ENCODE measurements around the gene FARS2. TPM values are rescaled to one million over a fixed set of nuclear protein-coding genes. Genes with fewer than 3 reads are reported as not detected.

The FARS2 gene
- polyA plus RNA-seq, 3 donors, result 12.2 to 21.6 (median 17.7) TPM

DNA sequence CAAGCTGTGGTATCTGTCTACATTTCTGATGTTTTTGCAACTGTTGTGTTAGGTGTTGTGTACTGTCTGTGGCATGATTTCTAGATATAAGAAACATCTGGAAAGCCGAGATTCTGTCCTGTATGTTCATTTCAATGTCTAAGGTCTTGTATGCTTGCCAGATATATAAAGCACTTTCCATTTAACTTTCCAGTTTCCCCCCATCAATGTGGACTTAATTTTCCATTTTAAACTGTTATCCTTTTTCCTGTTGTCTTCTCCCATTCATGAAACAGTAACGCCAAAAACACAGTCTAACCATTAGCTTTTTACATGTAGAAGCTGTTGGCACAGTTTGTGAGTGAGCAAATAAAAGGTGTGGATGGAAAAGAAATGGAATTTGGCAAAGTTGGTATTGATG is 181.6 kb downstream of the FARS2 start:
- H3K27me3 ChIP-seq (ENCODE audit: control insufficient read depth in 2 of 2, insufficient read depth in 2 of 2, low read length in 2 of 2), result no peaks in the 10 kb centered on the region
- Mint-ChIP-seq H3K4me1 (peaks cover 23% of the 10 kb centered on the region), H3K36me3 (peaks cover 0 to 9% of the 10 kb centered on the region in 2 donors), H3K9me3 (peaks cover 0 to 3% (median 0%) of the 10 kb centered on the region in 7 donors), H3K27ac (no peak overlapping the region), H3K4me3 (no peak overlapping the region), H3K27me3 (ENCODE audit: low read depth in 3 of 3) (no peaks in the 10 kb centered on the region)
- H2AFZ ChIP-seq (ENCODE audit: insufficient read depth, low read depth, low read length, poor library complexity, severe bottlenecking), result no peak overlapping the region
- no peak overlapping the region for H3K27ac ChIP-seq (ENCODE audit: low read depth in 1 of 2, low read length in 2 of 2)
- H3K4me1 ChIP-seq (ENCODE audit: control insufficient read depth in 1 of 2, insufficient read depth in 2 of 2, low read length in 2 of 2), result peaks cover 0 to 6% of the 10 kb centered on the region in 2 donors
- WGBS (ENCODE audit: insufficient coverage), result 100% methylated on average over 1 of the region's 2 CpGs
- no peaks in the 10 kb centered on the region for H4K20me1 ChIP-seq (ENCODE audit: insufficient read depth, low read length)
- H3K79me2 ChIP-seq (ENCODE audit: insufficient read depth, low read length), result no peaks in the 10 kb centered on the region
- no peaks in the 10 kb centered on the region for H3K9me3 ChIP-seq (replicated peaks in 1 of 2; ENCODE audit: control insufficient read depth in 1 of 2, insufficient read depth in 1 of 2, low read length in 2 of 2)
- DNase-seq, result no peak
- H3K4me2 ChIP-seq (replicated peaks; ENCODE audit: extremely low read depth, low read length, poor library complexity, severe bottlenecking), result no peak overlapping the region
- H3K36me3 ChIP-seq (replicated peaks in 1 of 2; ENCODE audit: control insufficient read depth in 1 of 2, insufficient read depth in 2 of 2, low read length in 2 of 2), result no peaks in the 10 kb centered on the region
- no peak overlapping the region for H3K9ac ChIP-seq (ENCODE audit: insufficient read depth, low read length, poor library complexity, severe bottlenecking)
- TF ChIP-seq, protein P1, sequence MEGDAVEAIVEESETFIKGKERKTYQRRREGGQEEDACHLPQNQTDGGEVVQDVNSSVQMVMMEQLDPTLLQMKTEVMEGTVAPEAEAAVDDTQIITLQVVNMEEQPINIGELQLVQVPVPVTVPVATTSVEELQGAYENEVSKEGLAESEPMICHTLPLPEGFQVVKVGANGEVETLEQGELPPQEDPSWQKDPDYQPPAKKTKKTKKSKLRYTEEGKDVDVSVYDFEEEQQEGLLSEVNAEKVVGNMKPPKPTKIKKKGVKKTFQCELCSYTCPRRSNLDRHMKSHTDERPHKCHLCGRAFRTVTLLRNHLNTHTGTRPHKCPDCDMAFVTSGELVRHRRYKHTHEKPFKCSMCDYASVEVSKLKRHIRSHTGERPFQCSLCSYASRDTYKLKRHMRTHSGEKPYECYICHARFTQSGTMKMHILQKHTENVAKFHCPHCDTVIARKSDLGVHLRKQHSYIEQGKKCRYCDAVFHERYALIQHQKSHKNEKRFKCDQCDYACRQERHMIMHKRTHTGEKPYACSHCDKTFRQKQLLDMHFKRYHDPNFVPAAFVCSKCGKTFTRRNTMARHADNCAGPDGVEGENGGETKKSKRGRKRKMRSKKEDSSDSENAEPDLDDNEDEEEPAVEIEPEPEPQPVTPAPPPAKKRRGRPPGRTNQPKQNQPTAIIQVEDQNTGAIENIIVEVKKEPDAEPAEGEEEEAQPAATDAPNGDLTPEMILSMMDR (IDR thresholded peaks at IDR 0.05), result no peak
- no peak overlapping the region for H3K4me3 ChIP-seq (replicated peaks in 1 of 3; ENCODE audit: low read depth in 2 of 3, low read length in 3 of 3)
- intact Hi-C loops (cut with micrococcal nuclease), result no loop called here

DNA sequence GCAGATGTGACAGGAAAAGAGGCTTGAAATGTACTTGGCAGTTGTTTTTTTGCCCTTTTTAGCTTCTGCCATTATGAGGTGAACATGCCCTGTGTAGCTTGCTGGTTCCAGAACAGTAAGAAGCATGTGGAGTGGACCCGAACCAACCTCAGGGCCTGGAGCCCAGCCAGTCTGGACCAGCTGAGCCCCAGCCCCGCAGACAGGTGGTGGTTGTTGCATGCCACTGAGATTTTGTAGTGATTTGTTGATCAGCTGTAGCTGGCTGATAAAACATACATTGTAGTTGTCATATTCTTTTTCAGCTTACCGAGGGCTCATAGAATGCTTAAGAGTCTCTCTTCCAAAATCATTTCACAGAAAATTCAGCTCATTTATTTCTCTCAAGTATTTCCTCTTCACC is 182.2 kb downstream of the FARS2 start:
- Histone ChIP-seq H3K27me3 (ENCODE audit: control insufficient read depth in 2 of 2, insufficient read depth in 2 of 2, low read length in 2 of 2) (no peaks in the 10 kb centered on the region), H3K4me1 (ENCODE audit: control insufficient read depth in 1 of 2, insufficient read depth in 2 of 2, low read length in 2 of 2) (peaks cover 0 to 6% of the 10 kb centered on the region in 2 donors), H3K27ac (ENCODE audit: low read depth in 1 of 2, low read length in 2 of 2) (no peak overlapping the region), H3K36me3 (replicated peaks in 1 of 2; ENCODE audit: control insufficient read depth in 1 of 2, insufficient read depth in 2 of 2, low read length in 2 of 2) (no peaks in the 10 kb centered on the region), H3K79me2 (ENCODE audit: insufficient read depth, low read length) (no peaks in the 10 kb centered on the region), H3K9me3 (replicated peaks in 1 of 2; ENCODE audit: control insufficient read depth in 1 of 2, insufficient read depth in 1 of 2, low read length in 2 of 2) (no peaks in the 10 kb centered on the region), H3K9ac (ENCODE audit: insufficient read depth, low read length, poor library complexity, severe bottlenecking) (no peak overlapping the region), H2AFZ (ENCODE audit: insufficient read depth, low read depth, low read length, poor library complexity, severe bottlenecking) (no peak overlapping the region), H4K20me1 (ENCODE audit: insufficient read depth, low read length) (no peaks in the 10 kb centered on the region), H3K4me3 (replicated peaks in 1 of 3; ENCODE audit: low read depth in 2 of 3, low read length in 3 of 3) (no peak overlapping the region), H3K4me2 (replicated peaks; ENCODE audit: extremely low read depth, low read length, poor library complexity, severe bottlenecking) (no peak overlapping the region)
- peaks cover 0 to 2% (median 0%) of the 10 kb centered on the region in 7 donors for H3K9me3 Mint-ChIP-seq
- H3K4me3 Mint-ChIP-seq, result no peak overlapping the region
- 85% methylated on average over 2 of the region's 3 CpGs for WGBS (ENCODE audit: insufficient coverage)
- DNase-seq, result no peak
- TF ChIP-seq, protein P1 (IDR thresholded peaks at IDR 0.05), result no peak
- H3K36me3 Mint-ChIP-seq, result peaks cover 0 to 6% of the 10 kb centered on the region in 2 donors
- H3K27ac Mint-ChIP-seq, result no peak overlapping the region
- intact Hi-C loops (cut with micrococcal nuclease), result no loop called here
- H3K27me3 Mint-ChIP-seq (ENCODE audit: low read depth in 3 of 3), result no peaks in the 10 kb centered on the region
- peaks cover 23% of the 10 kb centered on the region for H3K4me1 Mint-ChIP-seq

All from CD14-positive monocyte (primary cell).